GM12878 (cell line): ENCODE results near the gene EXD1. TPM values are rescaled to one million over a fixed set of nuclear protein-coding genes. Genes with fewer than 3 reads are reported as not detected.

Experiments
- ATAC-seq: fragments of 200-7000 bp; cut with Tn5 transposase; 3 replicates; pipeline ENCODE4 v1.9.1; 2020; ENCODE audit warnings: mild to moderate bottlenecking, moderate library complexity
- BruUV-seq: library from RNA; stranded (reverse); fragments of 400-500 nt; replicated peaks from 2 replicates; lab custom pipeline; 2021; lab: Mats Ljungman, UMichigan
- CTCF ChIA-PET: fragments of 300-600 bp; sonication (Branson Sonifier 250); formaldehyde crosslinking; extraction: SDS; loops from one replicate; lab custom pipeline; 2021; ENCODE audit warnings: inconsistent platforms; lab: Yijun Ruan, JAX
- POLR2A ChIA-PET: fragments of 350-600 bp; formaldehyde crosslinking; extraction: SDS; loops from one replicate; lab custom pipeline; 2021; ENCODE audit warnings: inconsistent platforms; lab: Charles Lee
- RAD21 ChIA-PET: fragments of 300-600 bp; sonication (Branson Sonifier 250); formaldehyde crosslinking; loops from one replicate; lab custom pipeline; 2023; ENCODE audit warnings: antibody characterized with exemption; ENCODE audit not compliant: unreplicated experiment; lab: Charles Lee
- SMC1A ChIA-PET: fragments of 300-600 bp; sonication (Branson Sonifier 250); formaldehyde crosslinking; loops from one replicate; lab custom pipeline; 2023; ENCODE audit not compliant: unreplicated experiment, uncharacterized antibody; lab: Charles Lee
- DNase-seq: peaks from one replicate; pipeline ENCODE4 v3.0.0-alpha.2; 2011; ENCODE audit warnings: low read depth, low spot score
- FAIRE-seq: peaks from 3 replicates; lab custom pipeline; 2011; peaks lifted over from hg19 to GRCh38; lab: Jason Lieb, UNC
- H2AFZ ChIP-seq: 2 replicates; pipeline ENCODE4 v1.6.0; 2011; ENCODE audit warnings: low read depth, low read length, control low read depth; ENCODE audit not compliant: control insufficient read depth
- H3K27ac ChIP-seq: 2 replicates; pipeline ENCODE4 v1.5.1; 2011; ENCODE audit warnings: control low read depth; ENCODE audit not compliant: control insufficient read depth, insufficient read depth
- H3K27me3 ChIP-seq, 2 experiments: replicated peaks in 1 of 2; 2 replicates each; pipeline versions ENCODE4 v1.6.0 to v1.6.1; 2011; ENCODE audit warnings: low read length in 1 of 2; ENCODE audit not compliant: control insufficient read depth in 2 of 2, insufficient read depth in 2 of 2
- H3K36me3 ChIP-seq, 2 experiments: 2 replicates each; pipeline ENCODE4 v1.5.1; 2011; ENCODE audit warnings: low read length in 1 of 2; ENCODE audit not compliant: control insufficient read depth in 2 of 2, insufficient read depth in 2 of 2
- H3K4me1 ChIP-seq: 2 replicates; pipeline ENCODE4 v1.6.1; 2011; ENCODE audit warnings: mild to moderate bottlenecking, low read length, moderate library complexity, mixed read lengths; ENCODE audit not compliant: control insufficient read depth, insufficient read depth
- H3K4me2 ChIP-seq: 2 replicates; pipeline ENCODE4 v1.6.0; 2011; ENCODE audit warnings: control low read depth; ENCODE audit not compliant: control insufficient read depth, insufficient read depth
- H3K4me3 ChIP-seq: fragments of 200-600 bp; sonication (generic); 2 replicates; pipeline ENCODE4 v1.5.1; 2016
- H3K79me2 ChIP-seq: 2 replicates; pipeline ENCODE4 v1.6.0; 2011; ENCODE audit warnings: low read length; ENCODE audit not compliant: control insufficient read depth, insufficient read depth
- H3K9ac ChIP-seq: 2 replicates; pipeline ENCODE4 v1.8.0; 2011; ENCODE audit warnings: low read length, control low read depth, mixed read lengths; ENCODE audit not compliant: control insufficient read depth, insufficient read depth
- H3K9me3 ChIP-seq: replicated peaks from 3 replicates; pipeline ENCODE4 v1.5.1; 2011; ENCODE audit warnings: mild to moderate bottlenecking, low read length; ENCODE audit not compliant: control insufficient read depth, insufficient read depth
- H4K20me1 ChIP-seq: 2 replicates; pipeline ENCODE4 v1.6.0; 2011; ENCODE audit not compliant: control insufficient read depth, insufficient read depth
- BCL11A ChIP-seq: IDR thresholded peaks from 2 replicates; pipeline ENCODE4 v1.6.1; 2011; ENCODE audit warnings: low read depth, low read length
- EZH2 ChIP-seq: IDR thresholded peaks from 2 replicates; pipeline ENCODE4 v1.6.1; 2012; ENCODE audit warnings: low read depth, mild to moderate bottlenecking, control low read depth, inconsistent platforms, low read length, borderline replicate concordance; ENCODE audit not compliant: control insufficient read depth
- FOXK2 ChIP-seq: fragments of 450-650 bp; IDR thresholded peaks from 2 replicates; pipeline ENCODE4 v1.6.1; 2017; ENCODE audit warnings: mild to moderate bottlenecking, moderate library complexity
- GATAD2B ChIP-seq: fragments of 450-650 bp; conservative IDR thresholded peaks from 2 replicates; pipeline ENCODE4 v1.6.1; 2017; ENCODE audit warnings: low read depth, mild to moderate bottlenecking, moderate library complexity
- HDGF ChIP-seq: fragments of 450-650 bp; IDR thresholded peaks from 2 replicates; pipeline ENCODE4 v1.6.1; 2016; ENCODE audit warnings: antibody characterized with exemption
- MTA2 ChIP-seq: fragments of 450-650 bp; IDR thresholded peaks from 2 replicates; pipeline ENCODE4 v1.6.1; 2016; ENCODE audit warnings: low read depth, mild to moderate bottlenecking, moderate library complexity
- NR2C1 ChIP-seq: fragments of 450-650 bp; IDR thresholded peaks from 2 replicates; pipeline ENCODE4 v1.6.1; 2017; ENCODE audit warnings: antibody characterized with exemption, mild to moderate bottlenecking, moderate library complexity
- POLR2AphosphoS5 ChIP-seq: IDR thresholded peaks from 2 replicates; pipeline ENCODE4 v1.6.1; 2011; ENCODE audit warnings: mild to moderate bottlenecking, low read length, inconsistent platforms
- SP1 ChIP-seq: IDR thresholded peaks from one replicate; pipeline ENCODE4 v1.6.1; 2011; ENCODE audit warnings: low read depth, low read length
- SRF ChIP-seq, 2 experiments: IDR thresholded peaks; 2 replicates each; pipeline ENCODE4 v1.6.1; 2011; ENCODE audit warnings: low read depth in 2 of 2, low read length in 2 of 2, mild to moderate bottlenecking in 1 of 2, moderate library complexity in 1 of 2
- WRNIP1 ChIP-seq: IDR thresholded peaks from 2 replicates; pipeline ENCODE4 v1.6.1; 2011; ENCODE audit warnings: low read depth, low read length, improper control_type of control experiment, borderline replicate concordance
- ZNF622 ChIP-seq: fragments of 450-650 bp; IDR thresholded peaks from 2 replicates; pipeline ENCODE4 v1.6.1; 2017; ENCODE audit warnings: mild to moderate bottlenecking, inconsistent platforms
- ZZZ3 ChIP-seq: IDR thresholded peaks from 2 replicates; pipeline ENCODE4 v1.6.1; 2011; ENCODE audit warnings: low read depth; ENCODE audit not compliant: control insufficient read depth, insufficient read length
- in situ Hi-C: fragments of 300-500 bp; cut with MboI; formaldehyde crosslinking; loops from 9 replicates; pipeline ENCODE4 v1.14.3; 2018; ENCODE audit warnings: mixed read lengths
- intact Hi-C: fragments of 100-400 bp; cut with micrococcal nuclease; formaldehyde crosslinking; loops from one replicate; pipeline ENCODE4 v1.14.2; 2022; ENCODE audit not compliant: unreplicated experiment
- polyA plus RNA-seq, 11 experiments: library from polyadenylated mRNA; depleted of rRNA in 4 of 11; unstranded in 6 of 11; stranded (reverse) in 5 of 11; fragments of >200 nt; fragmentation: Nextera tagmentation in 4 of 11; fragmentation: Illumina TruSeq in 1 of 11; extraction: Ambion mirVana in 4 of 11; extraction: Trizol in 1 of 11; gene quantifications; 1 replicate in 1 of 11; 2 replicates in 10 of 11; pipeline versions ENCODE4 v1.2.1 to v1.2.3, GENCODE V29; 2011 to 2016; ENCODE audit warnings: inconsistent platforms in 2 of 11, missing spikeins in 2 of 11, low read depth in 1 of 11
- total RNA-seq, 4 experiments: library from RNA; depleted of rRNA in 3 of 4; stranded (reverse); fragments of >200 nt in 3 of 4; fragmentation: Illumina TruSeq in 1 of 4; extraction: Trizol in 1 of 4; gene quantifications; 2 replicates each; pipeline versions ENCODE4 v1.2.1 to v1.2.3, GENCODE V29; 2013 to 2021
- TF ChIP-seq, protein P1 (sequence below): IDR thresholded peaks from 2 replicates; pipeline ENCODE4 v1.6.1; 2011; ENCODE audit warnings: mild to moderate bottlenecking, low read depth, low read length, moderate library complexity; ENCODE audit not compliant: insufficient replicate concordance
- TF ChIP-seq, protein P2 (sequence below): fragments of 450-650 bp; formaldehyde crosslinking; IDR thresholded peaks from 2 replicates; pipeline ENCODE4 v1.4.0; 2022; ENCODE audit warnings: mild to moderate bottlenecking, moderate library complexity
- TF ChIP-seq, protein P3 (sequence below): fragments of 450-650 bp; IDR thresholded peaks from 2 replicates; pipeline ENCODE4 v1.6.1; 2017; ENCODE audit warnings: borderline replicate concordance
- TF ChIP-seq, protein P4 (sequence below): IDR thresholded peaks from 2 replicates; pipeline ENCODE4 v1.6.1; 2011; ENCODE audit warnings: low read depth, low read length, improper control_type of control experiment, borderline replicate concordance
- TF ChIP-seq, protein P5 (sequence below): fragments of 150-350 bp; IDR thresholded peaks from 2 replicates; pipeline ENCODE4 v1.6.1; 2014; ENCODE audit warnings: mild to moderate bottlenecking, low read depth, low read length

EXD1 gene
- total and polyA plus RNA-seq, 10 of the 15 experiments (the other 5 are each of a cell fraction or from before 2014, with no cell fraction given) = 0.19 TPM; not detected in 9

DNA sequence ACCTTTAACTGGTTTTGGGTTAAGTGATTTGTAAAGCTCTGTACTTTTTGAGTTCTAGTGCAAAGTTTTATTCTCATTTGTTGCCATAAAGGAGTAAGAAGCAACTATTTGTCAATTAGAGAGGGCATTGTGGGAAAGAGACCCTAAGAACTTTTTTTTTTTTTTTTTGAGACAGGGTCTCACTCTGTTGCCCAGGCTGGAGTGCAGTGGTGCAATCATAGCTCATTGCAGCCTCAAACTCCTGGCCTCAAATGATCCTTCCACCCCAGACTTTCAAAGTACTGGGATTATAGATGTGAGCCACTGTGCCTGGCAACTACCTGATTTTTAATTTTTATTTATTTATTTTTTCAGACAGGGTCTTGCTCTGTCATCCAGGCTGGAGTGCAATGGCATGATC, 5.4 kb upstream of the EXD1 start:
- Histone ChIP-seq H3K4me2 (no peak overlapping the region), H3K9me3 (no peaks in the 10 kb centered on the region), H3K27ac (no peak overlapping the region), H3K4me3 (no peak overlapping the region), H2AFZ (no peak overlapping the region), H3K27me3 (no peaks in the 10 kb centered on the region), H3K9ac (no peak overlapping the region), H3K79me2 (peaks cover 10% of the 10 kb centered on the region), H3K36me3 (no peaks in the 10 kb centered on the region), H3K4me1 (0 out of 2 replicates have a peak, but pooled peaks cover 2% of the 10 kb centered on the region), H4K20me1 (no peaks in the 10 kb centered on the region)
- intact Hi-C loops (no loop called here), in situ Hi-C loops (loop anchor here (5.0 kb wide), 1 partner anchor 49 kb away; no protein-coding TSS in a partner anchor)
- CTCF ChIA-PET = interaction anchor here (0.5 to 0.9 kb wide), 4 partner anchors 38 to 321 kb away, joined by 3 to 4 read pairs (median 3); no protein-coding TSS in a partner anchor
- RAD21 ChIA-PET = no interaction called here
- SMC1A ChIA-PET = no interaction called here
- ATAC-seq = no peak
- no TSS peak for BruUV-seq
- FAIRE-seq = no peak
- POLR2A ChIA-PET = no interaction called here
- no peak for DNase-seq
- no peak for TF ChIP-seq WRNIP1
- no peak for TF ChIP-seq GATAD2B
- TF ChIP-seq ZZZ3 = no peak
- no peak for TF ChIP-seq ZNF622
- TF ChIP-seq, protein P1, sequence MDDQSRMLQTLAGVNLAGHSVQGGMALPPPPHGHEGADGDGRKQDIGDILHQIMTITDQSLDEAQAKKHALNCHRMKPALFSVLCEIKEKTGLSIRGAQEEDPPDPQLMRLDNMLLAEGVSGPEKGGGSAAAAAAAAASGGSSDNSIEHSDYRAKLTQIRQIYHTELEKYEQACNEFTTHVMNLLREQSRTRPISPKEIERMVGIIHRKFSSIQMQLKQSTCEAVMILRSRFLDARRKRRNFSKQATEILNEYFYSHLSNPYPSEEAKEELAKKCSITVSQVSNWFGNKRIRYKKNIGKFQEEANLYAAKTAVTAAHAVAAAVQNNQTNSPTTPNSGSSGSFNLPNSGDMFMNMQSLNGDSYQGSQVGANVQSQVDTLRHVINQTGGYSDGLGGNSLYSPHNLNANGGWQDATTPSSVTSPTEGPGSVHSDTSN = no peak
- TF ChIP-seq, protein P2, sequence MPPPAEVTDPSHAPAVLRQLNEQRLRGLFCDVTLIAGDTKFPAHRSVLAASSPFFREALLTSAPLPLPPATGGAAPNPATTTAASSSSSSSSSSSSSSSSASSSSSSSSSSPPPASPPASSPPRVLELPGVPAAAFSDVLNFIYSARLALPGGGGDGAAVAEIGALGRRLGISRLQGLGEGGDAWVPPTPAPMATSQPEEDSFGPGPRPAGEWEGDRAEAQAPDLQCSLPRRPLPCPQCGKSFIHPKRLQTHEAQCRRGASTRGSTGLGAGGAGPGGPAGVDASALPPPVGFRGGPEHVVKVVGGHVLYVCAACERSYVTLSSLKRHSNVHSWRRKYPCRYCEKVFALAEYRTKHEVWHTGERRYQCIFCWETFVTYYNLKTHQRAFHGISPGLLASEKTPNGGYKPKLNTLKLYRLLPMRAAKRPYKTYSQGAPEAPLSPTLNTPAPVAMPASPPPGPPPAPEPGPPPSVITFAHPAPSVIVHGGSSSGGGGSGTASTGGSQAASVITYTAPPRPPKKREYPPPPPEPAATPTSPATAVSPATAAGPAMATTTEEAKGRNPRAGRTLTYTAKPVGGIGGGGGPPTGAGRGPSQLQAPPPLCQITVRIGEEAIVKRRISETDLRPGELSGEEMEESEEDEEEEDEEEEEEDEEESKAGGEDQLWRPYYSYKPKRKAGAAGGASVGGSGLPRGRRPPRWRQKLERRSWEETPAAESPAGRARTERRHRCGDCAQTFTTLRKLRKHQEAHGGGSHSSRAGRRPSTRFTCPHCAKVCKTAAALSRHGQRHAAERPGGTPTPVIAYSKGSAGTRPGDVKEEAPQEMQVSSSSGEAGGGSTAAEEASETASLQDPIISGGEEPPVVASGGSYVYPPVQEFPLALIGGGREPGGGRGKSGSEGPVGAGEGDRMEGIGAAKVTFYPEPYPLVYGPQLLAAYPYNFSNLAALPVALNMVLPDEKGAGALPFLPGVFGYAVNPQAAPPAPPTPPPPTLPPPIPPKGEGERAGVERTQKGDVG (CRISPR knock-in tag) = no peak
- no peak for TF ChIP-seq POLR2AphosphoS5
- TF ChIP-seq SP1 = no peak
- no peak for TF ChIP-seq NR2C1
- TF ChIP-seq EZH2 = no peak
- TF ChIP-seq, protein P3, sequence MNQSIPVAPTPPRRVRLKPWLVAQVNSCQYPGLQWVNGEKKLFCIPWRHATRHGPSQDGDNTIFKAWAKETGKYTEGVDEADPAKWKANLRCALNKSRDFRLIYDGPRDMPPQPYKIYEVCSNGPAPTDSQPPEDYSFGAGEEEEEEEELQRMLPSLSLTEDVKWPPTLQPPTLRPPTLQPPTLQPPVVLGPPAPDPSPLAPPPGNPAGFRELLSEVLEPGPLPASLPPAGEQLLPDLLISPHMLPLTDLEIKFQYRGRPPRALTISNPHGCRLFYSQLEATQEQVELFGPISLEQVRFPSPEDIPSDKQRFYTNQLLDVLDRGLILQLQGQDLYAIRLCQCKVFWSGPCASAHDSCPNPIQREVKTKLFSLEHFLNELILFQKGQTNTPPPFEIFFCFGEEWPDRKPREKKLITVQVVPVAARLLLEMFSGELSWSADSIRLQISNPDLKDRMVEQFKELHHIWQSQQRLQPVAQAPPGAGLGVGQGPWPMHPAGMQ = no peak
- no peak for TF ChIP-seq SRF (IDR thresholded peaks at IDR 0.05; ENCODE audit: low read depth in 2 of 2, low read length in 2 of 2)
- no peak for TF ChIP-seq MTA2
- TF ChIP-seq FOXK2 = no peak
- no peak for TF ChIP-seq HDGF
- TF ChIP-seq, protein P4, sequence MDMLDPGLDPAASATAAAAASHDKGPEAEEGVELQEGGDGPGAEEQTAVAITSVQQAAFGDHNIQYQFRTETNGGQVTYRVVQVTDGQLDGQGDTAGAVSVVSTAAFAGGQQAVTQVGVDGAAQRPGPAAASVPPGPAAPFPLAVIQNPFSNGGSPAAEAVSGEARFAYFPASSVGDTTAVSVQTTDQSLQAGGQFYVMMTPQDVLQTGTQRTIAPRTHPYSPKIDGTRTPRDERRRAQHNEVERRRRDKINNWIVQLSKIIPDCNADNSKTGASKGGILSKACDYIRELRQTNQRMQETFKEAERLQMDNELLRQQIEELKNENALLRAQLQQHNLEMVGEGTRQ = no peak
- TF ChIP-seq, protein P5, sequence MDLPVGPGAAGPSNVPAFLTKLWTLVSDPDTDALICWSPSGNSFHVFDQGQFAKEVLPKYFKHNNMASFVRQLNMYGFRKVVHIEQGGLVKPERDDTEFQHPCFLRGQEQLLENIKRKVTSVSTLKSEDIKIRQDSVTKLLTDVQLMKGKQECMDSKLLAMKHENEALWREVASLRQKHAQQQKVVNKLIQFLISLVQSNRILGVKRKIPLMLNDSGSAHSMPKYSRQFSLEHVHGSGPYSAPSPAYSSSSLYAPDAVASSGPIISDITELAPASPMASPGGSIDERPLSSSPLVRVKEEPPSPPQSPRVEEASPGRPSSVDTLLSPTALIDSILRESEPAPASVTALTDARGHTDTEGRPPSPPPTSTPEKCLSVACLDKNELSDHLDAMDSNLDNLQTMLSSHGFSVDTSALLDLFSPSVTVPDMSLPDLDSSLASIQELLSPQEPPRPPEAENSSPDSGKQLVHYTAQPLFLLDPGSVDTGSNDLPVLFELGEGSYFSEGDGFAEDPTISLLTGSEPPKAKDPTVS = no peak
- TF ChIP-seq BCL11A = no peak
